Fibroblast of the aortic adventitia (primary cell): Measurements from ENCODE around the gene LRP1B. TPM values are rescaled to one million over a fixed set of nuclear protein-coding genes. Genes with fewer than 3 reads are reported as not detected.

Source experiments
- DNase-seq: peaks from one replicate; pipeline ENCODE4 v3.0.0-alpha.2; 2010; ENCODE audit warnings: low read depth
- H3K4me3 ChIP-seq: 2 replicates; pipeline ENCODE4 v1.5.1; 2011; ENCODE audit warnings: low read depth, mild to moderate bottlenecking, control low read depth, low read length, moderate library complexity
- total RNA-seq: library from RNA; depleted of rRNA; stranded (reverse); fragments of >200 nt; gene quantifications from 2 replicates; pipeline ENCODE4 v1.2.3, GENCODE V29; 2012; ENCODE audit warnings: low replicate concordance
- TF ChIP-seq, protein P1 (sequence below): IDR thresholded peaks from 2 replicates; pipeline ENCODE4 v1.5.1; 2011; ENCODE audit warnings: mild to moderate bottlenecking, low read length, control low read depth, inconsistent platforms; ENCODE audit not compliant: insufficient read depth

LRP1B gene
- total RNA-seq, 1 donor, result 0.36 TPM

DNA sequence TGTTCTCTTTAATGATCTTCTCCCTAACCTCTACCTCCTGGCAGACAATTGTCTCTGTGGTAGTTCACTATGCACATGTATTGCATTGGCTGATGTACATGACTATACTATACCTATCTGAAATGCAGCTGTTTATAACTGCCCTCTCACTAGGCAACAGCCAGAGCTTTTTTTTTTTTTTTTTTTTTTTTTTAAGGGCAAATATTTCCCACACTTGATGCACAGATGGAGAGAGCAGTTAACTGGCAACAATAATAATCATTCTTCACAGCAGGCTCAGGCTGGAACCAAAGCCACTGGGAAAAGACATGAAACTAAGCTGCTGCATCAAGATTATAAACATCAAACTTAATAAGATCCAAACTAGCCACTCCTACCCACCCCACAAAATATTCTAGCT lies 707.7 kb downstream of the LRP1B start:
- no peak for DNase-seq
- TF ChIP-seq, protein P1, sequence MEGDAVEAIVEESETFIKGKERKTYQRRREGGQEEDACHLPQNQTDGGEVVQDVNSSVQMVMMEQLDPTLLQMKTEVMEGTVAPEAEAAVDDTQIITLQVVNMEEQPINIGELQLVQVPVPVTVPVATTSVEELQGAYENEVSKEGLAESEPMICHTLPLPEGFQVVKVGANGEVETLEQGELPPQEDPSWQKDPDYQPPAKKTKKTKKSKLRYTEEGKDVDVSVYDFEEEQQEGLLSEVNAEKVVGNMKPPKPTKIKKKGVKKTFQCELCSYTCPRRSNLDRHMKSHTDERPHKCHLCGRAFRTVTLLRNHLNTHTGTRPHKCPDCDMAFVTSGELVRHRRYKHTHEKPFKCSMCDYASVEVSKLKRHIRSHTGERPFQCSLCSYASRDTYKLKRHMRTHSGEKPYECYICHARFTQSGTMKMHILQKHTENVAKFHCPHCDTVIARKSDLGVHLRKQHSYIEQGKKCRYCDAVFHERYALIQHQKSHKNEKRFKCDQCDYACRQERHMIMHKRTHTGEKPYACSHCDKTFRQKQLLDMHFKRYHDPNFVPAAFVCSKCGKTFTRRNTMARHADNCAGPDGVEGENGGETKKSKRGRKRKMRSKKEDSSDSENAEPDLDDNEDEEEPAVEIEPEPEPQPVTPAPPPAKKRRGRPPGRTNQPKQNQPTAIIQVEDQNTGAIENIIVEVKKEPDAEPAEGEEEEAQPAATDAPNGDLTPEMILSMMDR, result no peak
- H3K4me3 ChIP-seq, result no peak overlapping the region

DNA sequence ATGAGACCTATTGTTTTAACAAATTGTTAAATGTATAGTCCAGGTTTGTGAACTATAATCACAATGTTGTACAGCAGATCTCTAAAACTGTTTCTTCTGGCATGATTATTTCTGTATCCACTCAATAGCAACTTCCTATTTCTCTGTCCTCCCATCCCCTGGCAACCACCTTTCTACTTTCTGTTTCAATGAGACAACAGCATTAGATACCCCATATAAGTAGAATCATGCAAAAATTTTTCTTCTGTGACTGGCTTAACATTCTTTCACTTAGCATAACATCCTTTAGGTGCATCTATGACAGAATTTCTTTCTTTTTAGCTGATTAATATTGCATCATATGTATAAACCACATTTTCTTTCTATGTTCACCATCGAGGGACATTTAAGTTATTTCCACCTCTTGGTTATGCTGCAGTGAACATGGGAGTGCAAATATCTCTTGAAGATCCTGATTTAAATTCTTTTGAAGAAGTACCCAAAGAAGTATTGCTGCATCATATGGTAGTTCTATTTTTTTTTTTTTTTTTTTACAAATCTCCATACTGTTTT lies 713.5 kb downstream of the LRP1B start:
- no peak for DNase-seq
- TF ChIP-seq, protein P1, result no peak
- H3K4me3 ChIP-seq, result no peak overlapping the region

GRCh38 chr2:141411419-141411818 lies 719.4 kb downstream of the LRP1B start:
- TF ChIP-seq, protein P1, result no peak
- DNase-seq, result no peak
- no peak overlapping the region for H3K4me3 ChIP-seq

GRCh38 chr2:141399270-141399669 lies 731.5 kb downstream of the LRP1B start:
- TF ChIP-seq, protein P1, result peak; percentile 54
- H3K4me3 ChIP-seq, result no peak overlapping the region
- DNase-seq, result peak; percentile 26

DNA sequence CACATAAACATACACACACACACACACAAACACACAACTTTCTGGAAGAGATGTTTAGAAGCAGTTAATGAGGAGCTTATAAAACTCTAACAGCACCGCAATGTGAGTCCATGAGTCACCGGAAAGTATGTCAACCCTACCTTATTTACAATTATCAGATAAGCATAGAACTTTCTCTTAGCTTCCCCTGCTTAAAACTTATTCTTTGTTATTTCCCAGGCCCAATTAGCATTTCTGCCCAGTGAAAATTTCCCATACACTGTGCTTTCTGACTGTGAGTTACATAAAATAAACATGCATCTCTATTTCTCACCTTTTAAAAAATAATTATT lies 737.6 kb downstream of the LRP1B start:
- peak; percentile 56 for DNase-seq
- H3K4me3 ChIP-seq, result no peak overlapping the region
- TF ChIP-seq, protein P1, result no peak

GRCh38 chr2:141392517-141393213 lies 738.2 kb downstream of the LRP1B start:
- TF ChIP-seq, protein P1, result no peak
- DNase-seq, result peak; percentile 90
- no peak overlapping the region for H3K4me3 ChIP-seq

GRCh38 chr2:141386168-141386567 lies 744.6 kb downstream of the LRP1B start:
- DNase-seq, result no peak
- H3K4me3 ChIP-seq, result no peak overlapping the region
- TF ChIP-seq, protein P1, result no peak
